Mucosa of descending colon (tissue), 3 donors: ENCODE data around the gene ACBD3. TPM values are rescaled to one million over a fixed set of nuclear protein-coding genes. Genes with fewer than 3 reads are reported as not detected.

Experiments
- ATAC-seq: fragments of 200-7000 bp; cut with Tn5 transposase; one replicate; pipeline ENCODE4 v1.9.1; 2020; ENCODE audit warnings: mild to moderate bottlenecking, moderate library complexity
- DNase-seq, 3 donors: peaks; one replicate each; pipeline ENCODE4 v3.0.0-alpha.2; 2020
- H3K36me3 ChIP-seq: fragments of 200-600 bp; one replicate; pipeline ENCODE4 v1.8.0; 2021; ENCODE audit warnings: low read depth, mild to moderate bottlenecking
- H3K4me1 ChIP-seq: fragments of 200-600 bp; one replicate; pipeline ENCODE4 v1.8.0; 2021; ENCODE audit warnings: low read depth, mild to moderate bottlenecking
- H3K4me3 ChIP-seq: fragments of 200-600 bp; one replicate; pipeline ENCODE4 v1.8.0; 2021; ENCODE audit warnings: mild to moderate bottlenecking
- H3K9me3 ChIP-seq: fragments of 200-600 bp; one replicate; pipeline ENCODE4 v1.8.0; 2021; ENCODE audit warnings: mild to moderate bottlenecking
- CTCF ChIP-seq: fragments of 200-600 bp; IDR thresholded peaks from one replicate; pipeline ENCODE4 v1.8.0; 2022; ENCODE audit warnings: antibody characterized with exemption, mild to moderate bottlenecking
- intact Hi-C, 2 donors: fragments of 100-400 bp; cut with DNase I in 1 of 2; cut with micrococcal nuclease in 1 of 2; formaldehyde crosslinking; loops; one replicate each; pipeline versions ENCODE4 v1.11.0 to v1.11.1; 2022; cut with DNase I, micrococcal nuclease
- total RNA-seq, 3 donors: library from RNA; stranded (reverse); fragmentation: NEBNext Ultra II Directional in 2 of 3; extraction: Animal tissue kit (Norgen Biotek cat#: 25700) in 2 of 3; gene quantifications; one replicate each; pipeline versions ENCODE4 v1.2.1 to v1.2.4, GENCODE V29; 2021 to 2023
- donor health status: DM: no; HTN: no; CAD: no; lungs with moderate emphysema.
- donor health status: DM: no; HTN: no; CAD: no.
- donor health status: DM: no; HTN: yes; CAD: no.

The ACBD3 gene
- total RNA-seq, 3 donors from 2014 or later = 36.6 to 49.9 (median 48.0) TPM

DNA sequence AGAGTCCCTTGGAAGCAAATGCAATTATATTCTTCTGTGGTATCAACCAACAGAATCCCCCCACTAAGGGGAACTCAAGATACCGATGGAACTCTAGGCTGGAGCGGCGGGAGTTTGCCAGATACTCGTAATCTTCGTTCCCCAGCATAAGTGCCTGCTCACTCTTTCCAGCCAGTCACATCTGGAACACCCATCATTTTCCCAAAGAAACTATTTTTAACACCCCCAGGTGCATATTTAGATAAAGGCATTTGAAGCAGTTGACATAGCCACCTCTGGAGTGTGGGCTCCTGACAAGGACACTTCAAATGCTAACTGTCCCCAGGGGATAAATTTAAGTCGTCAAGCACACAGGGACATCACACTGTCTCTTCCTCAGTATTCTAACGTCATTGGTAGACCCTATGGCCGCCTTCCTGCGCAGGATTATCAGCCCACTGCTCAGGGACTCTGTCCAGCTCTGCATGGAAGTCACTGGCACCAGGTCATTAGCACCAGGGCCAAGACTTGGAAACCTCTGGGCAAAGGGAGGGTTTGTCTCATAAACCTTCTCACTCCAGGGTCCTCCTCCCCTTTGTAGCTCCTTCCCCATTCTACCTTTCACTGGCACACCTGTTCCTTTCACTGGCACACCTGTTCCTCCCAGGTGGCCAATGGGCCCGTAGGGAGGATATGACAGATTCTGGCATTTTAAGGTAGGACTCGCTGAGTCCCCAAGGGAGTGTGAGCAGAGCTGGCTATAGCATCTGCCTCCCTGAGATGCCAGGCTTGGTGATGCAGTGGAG is 75.3 kb downstream of the ACBD3 start:
- no peak for TF ChIP-seq CTCF
- intact Hi-C loops = no loop called here
- Histone ChIP-seq H3K4me1 (peaks cover 20% of the 10 kb centered on the region), H3K36me3 (no peaks in the 10 kb centered on the region), H3K9me3 (no peaks in the 10 kb centered on the region), H3K4me3 (no peak overlapping the region)
- ATAC-seq (no peak), DNase-seq (peak in 1 of 3 donors; percentile 44)

GRCh38 chr1:226110249-226111097 is 76.1 kb downstream of the ACBD3 start:
- no peak for TF ChIP-seq CTCF
- peak; percentile 67 to 86 (median 81) for DNase-seq
- Histone ChIP-seq H3K36me3 (no peaks in the 10 kb centered on the region), H3K4me3 (peak overlapping the region; percentile 50), H3K4me1 (peaks cover 20% of the 10 kb centered on the region), H3K9me3 (no peaks in the 10 kb centered on the region)
- ATAC-seq = peak; percentile 73
- intact Hi-C loops = no loop called here

DNA sequence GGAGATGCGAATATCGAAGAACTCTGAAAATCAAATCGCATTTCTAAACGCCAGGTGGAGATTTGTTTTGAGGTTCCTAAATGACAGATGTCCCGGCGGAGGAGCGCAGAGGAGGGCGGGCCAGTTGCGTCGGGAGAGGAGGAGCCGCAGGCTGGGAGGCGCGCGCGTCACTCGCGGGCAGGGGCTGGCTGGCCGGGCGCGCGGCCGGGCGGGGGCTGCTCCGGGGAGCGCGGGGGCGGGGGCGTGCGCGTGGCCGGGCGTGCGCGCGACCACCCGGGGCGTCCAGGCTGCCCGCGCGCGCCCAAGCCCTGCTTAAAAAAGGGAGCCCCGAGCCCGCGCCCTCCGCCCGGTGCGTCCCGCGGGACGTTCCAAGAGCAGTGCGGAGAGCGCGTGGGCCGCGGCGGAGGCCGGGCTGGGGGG is 76.7 kb downstream of the ACBD3 start:
- Histone ChIP-seq H3K4me1 (peaks cover 20% of the 10 kb centered on the region), H3K9me3 (no peaks in the 10 kb centered on the region), H3K36me3 (no peaks in the 10 kb centered on the region), H3K4me3 (peak overlapping the region; percentile 50)
- TF ChIP-seq CTCF = no peak
- intact Hi-C loops = no loop called here
- DNase-seq (peak; percentile 91 to 94 (median 91)), ATAC-seq (peak; percentile 88)

- DNase-seq = peak in 1 of 3 donors; percentile 45
- Histone ChIP-seq H3K4me3 (peak overlapping the region; percentile 50), H3K36me3 (no peaks in the 10 kb centered on the region), H3K9me3 (no peaks in the 10 kb centered on the region), H3K4me1 (peaks cover 20% of the 10 kb centered on the region)
- no peak for TF ChIP-seq CTCF
- intact Hi-C loops = no loop called here
- ATAC-seq = peak; percentile 22
Measured at GRCh38 chr1:226108935-226109828, 77.4 kb downstream of the ACBD3 start.
